H9 (cell line): ENCODE measurements around the gene SDHAF2. TPM values are rescaled to one million over a fixed set of nuclear protein-coding genes. Genes with fewer than 3 reads are reported as not detected.

ENCODE experiments used
- DNase-seq: peaks from one replicate; pipeline ENCODE4 v3.0.0-alpha.2; 2017
- H2AFZ ChIP-seq: one replicate; pipeline ENCODE4 v1.6.1; 2013; ENCODE audit warnings: mild to moderate bottlenecking, low read length, control low read depth, moderate library complexity
- H2AK5ac ChIP-seq: 2 replicates; pipeline ENCODE4 v1.6.1; 2013; ENCODE audit warnings: low read length, control low read depth, mixed read lengths; ENCODE audit not compliant: insufficient read length
- H2BK120ac ChIP-seq: one replicate; pipeline ENCODE4 v1.6.1; 2013; ENCODE audit warnings: low read depth, mild to moderate bottlenecking, low read length, control low read depth, inconsistent platforms; ENCODE audit not compliant: poor library complexity, severe bottlenecking
- H2BK12ac ChIP-seq: 2 replicates; pipeline ENCODE4 v1.6.1; 2013; ENCODE audit warnings: low read length, control low read depth, mixed read lengths, low read depth; ENCODE audit not compliant: insufficient read length
- H2BK15ac ChIP-seq: 2 replicates; pipeline ENCODE4 v1.6.1; 2013; ENCODE audit warnings: low read depth, low read length, control low read depth
- H2BK20ac ChIP-seq: one replicate; pipeline ENCODE4 v1.6.1; 2013; ENCODE audit warnings: low read depth, mild to moderate bottlenecking, low read length, control low read depth, inconsistent platforms; ENCODE audit not compliant: poor library complexity, severe bottlenecking
- H2BK5ac ChIP-seq: 2 replicates; pipeline ENCODE4 v1.6.1; 2013; ENCODE audit warnings: low read length, control low read depth, mixed read lengths; ENCODE audit not compliant: insufficient read length
- H3K14ac ChIP-seq: 2 replicates; pipeline ENCODE4 v1.6.1; 2013; ENCODE audit warnings: low read length, control low read depth; ENCODE audit not compliant: insufficient read depth
- H3K18ac ChIP-seq: 2 replicates; pipeline ENCODE4 v1.6.1; 2013; ENCODE audit warnings: low read depth, mild to moderate bottlenecking, mixed read lengths, low read length, control low read depth; ENCODE audit not compliant: insufficient read length
- H3K23ac ChIP-seq: 2 replicates; pipeline ENCODE4 v1.6.1; 2013; ENCODE audit warnings: low read length, control low read depth, mixed read lengths, low read depth; ENCODE audit not compliant: insufficient read length
- H3K23me2 ChIP-seq: 2 replicates; pipeline ENCODE4 v1.6.1; 2013; ENCODE audit warnings: low read depth, mild to moderate bottlenecking, mixed read lengths, low read length, control low read depth; ENCODE audit not compliant: insufficient read length, poor library complexity, severe bottlenecking
- H3K27ac ChIP-seq: 2 replicates; pipeline ENCODE4 v1.5.1; 2013; ENCODE audit warnings: low read length, control low read depth, mixed read lengths, low read depth; ENCODE audit not compliant: insufficient read length
- H3K27me3 ChIP-seq: 2 replicates; pipeline ENCODE4 v1.6.1; 2013; ENCODE audit warnings: low read length, control low read depth, inconsistent platforms; ENCODE audit not compliant: insufficient read depth
- H3K4ac ChIP-seq: 2 replicates; pipeline ENCODE4 v1.6.1; 2013; ENCODE audit warnings: low read depth, mild to moderate bottlenecking, control low read depth, inconsistent platforms, low read length, moderate library complexity
- H3K4me1 ChIP-seq: 2 replicates; pipeline ENCODE4 v1.6.1; 2013; ENCODE audit warnings: low read length, control low read depth, inconsistent platforms; ENCODE audit not compliant: insufficient read depth
- H3K4me2 ChIP-seq: 2 replicates; pipeline ENCODE4 v1.6.1; 2013; ENCODE audit warnings: low read length, control low read depth, mixed read lengths; ENCODE audit not compliant: insufficient read length, insufficient read depth
- H3K56ac ChIP-seq: 2 replicates; pipeline ENCODE4 v1.6.1; 2013; ENCODE audit warnings: low read depth, mild to moderate bottlenecking, mixed read lengths, low read length, control low read depth; ENCODE audit not compliant: insufficient read length
- H3K79me1 ChIP-seq: 2 replicates; pipeline ENCODE4 v1.6.1; 2013; ENCODE audit warnings: low read depth, mild to moderate bottlenecking, moderate library complexity, low read length, control low read depth, inconsistent platforms; ENCODE audit not compliant: insufficient read depth, poor library complexity, severe bottlenecking
- H3K79me2 ChIP-seq: 2 replicates; pipeline ENCODE4 v1.6.1; 2013; ENCODE audit warnings: low read length, control low read depth, inconsistent platforms; ENCODE audit not compliant: insufficient read depth
- H3K9ac ChIP-seq: 2 replicates; pipeline ENCODE4 v1.6.1; 2013; ENCODE audit warnings: low read length, control low read depth, mixed read lengths; ENCODE audit not compliant: insufficient read length; ENCODE audit errors: extremely low read depth
- H3K9me3 ChIP-seq: one replicate; pipeline ENCODE4 v1.6.1; 2013; ENCODE audit warnings: low read depth, low read length, inconsistent platforms; ENCODE audit not compliant: control insufficient read depth
- H3T11ph ChIP-seq: one replicate; pipeline ENCODE4 v1.6.1; 2013; ENCODE audit warnings: mild to moderate bottlenecking, low read length, control low read depth, inconsistent platforms
- H4K20me1 ChIP-seq: one replicate; pipeline ENCODE4 v1.6.1; 2013; ENCODE audit not compliant: control insufficient read depth, insufficient read length, insufficient read depth
- H4K5ac ChIP-seq: 2 replicates; pipeline ENCODE4 v1.6.1; 2013; ENCODE audit warnings: low read depth, mild to moderate bottlenecking, mixed read lengths, low read length, control low read depth; ENCODE audit not compliant: insufficient read length
- H4K8ac ChIP-seq: replicated peaks from 2 replicates; pipeline ENCODE4 v1.6.1; 2013; ENCODE audit warnings: low read length, control low read depth, mixed read lengths, low read depth; ENCODE audit not compliant: insufficient read length
- H4K91ac ChIP-seq: 2 replicates; pipeline ENCODE4 v1.6.1; 2013; ENCODE audit warnings: low read depth, mild to moderate bottlenecking, moderate library complexity, mixed read lengths, low read length, control low read depth; ENCODE audit not compliant: insufficient read length
- H3K27ac Mint-ChIP-seq, 3 experiments: 2 replicates in 2 of 3; 3 replicates in 1 of 3; pipeline ENCODE4 v1.8.0; 2020 to 2021; ENCODE audit warnings: mixed read lengths in 3 of 3, mild to moderate bottlenecking in 1 of 3, moderate library complexity in 1 of 3
- H3K27me3 Mint-ChIP-seq: 2 replicates; pipeline ENCODE4 v1.8.0; 2021; ENCODE audit warnings: low read depth, mild to moderate bottlenecking, moderate library complexity, mixed read lengths
- H3K36me3 Mint-ChIP-seq, 3 experiments: 2 replicates in 2 of 3; 3 replicates in 1 of 3; pipeline ENCODE4 v1.8.0; 2020 to 2021; ENCODE audit warnings: low read depth in 3 of 3, mixed read lengths in 3 of 3; ENCODE audit not compliant: insufficient read depth in 1 of 3
- H3K4me1 Mint-ChIP-seq, 2 experiments: 2 replicates each; pipeline ENCODE4 v1.8.0; 2020; ENCODE audit warnings: mixed read lengths in 2 of 2
- H3K4me3 Mint-ChIP-seq, 2 experiments: 2 replicates in 1 of 2; 3 replicates in 1 of 2; pipeline ENCODE4 v1.8.0; 2020 to 2021; ENCODE audit warnings: mild to moderate bottlenecking in 2 of 2, mixed read lengths in 2 of 2, moderate library complexity in 1 of 2
- H3K9me3 Mint-ChIP-seq, 2 experiments: 2 replicates in 1 of 2; 3 replicates in 1 of 2; pipeline ENCODE4 v1.8.0; 2020; ENCODE audit warnings: mild to moderate bottlenecking in 2 of 2, mixed read lengths in 2 of 2, moderate library complexity in 1 of 2
- CTCF ChIP-seq: fragments of 200-600 bp; sonication (generic); conservative IDR thresholded peaks from 3 replicates; pipeline ENCODE4 v1.8.0; 2021; ENCODE audit warnings: antibody characterized with exemption, mild to moderate bottlenecking
- WGBS: extraction: QIAGEN DNeasy Blood & Tissue Kit; methylation state at CpG from one replicate; pipeline ENCODE4 v1.1.7; 2013; ENCODE audit warnings: missing lambda C conversion rate, low lambda C conversion rate, mixed read lengths; ENCODE audit not compliant: insufficient read length; ENCODE audit errors: extremely low coverage; 5-methylcytosine and 5-hydroxymethylcytosine counted together
- total RNA-seq: library from RNA; stranded (reverse); gene quantifications from 2 replicates; pipeline ENCODE4 v1.2.1, GENCODE V29; 2021

SDHAF2 gene
- total RNA-seq, 1 experiment from 2014 or later = 41.8 TPM

GRCh38 chr11:61482513-61482912, 52.6 kb downstream of the SDHAF2 start:
- H3K79me1 ChIP-seq = no peaks in the 10 kb centered on the region
- peaks cover 16% of the 10 kb centered on the region for H3K27me3 Mint-ChIP-seq
- no peak overlapping the region for H3K27ac Mint-ChIP-seq
- peaks cover 20 to 41% of the 10 kb centered on the region in 2 experiments for H3K4me1 Mint-ChIP-seq
- no peak overlapping the region for H4K5ac ChIP-seq
- peaks cover 3 to 5% (median 4%) of the 10 kb centered on the region in 3 experiments; a peak in 5 of 7 replicates for H3K36me3 Mint-ChIP-seq
- no peak overlapping the region for H4K91ac ChIP-seq
- H4K20me1 ChIP-seq = no peaks in the 10 kb centered on the region
- H3K27ac ChIP-seq = no peak overlapping the region
- no CpG with 5 or more reads among the region's 7 CpGs for WGBS
- no peak overlapping the region for H2AK5ac ChIP-seq
- H3K4me1 ChIP-seq = no peaks in the 10 kb centered on the region
- no peak overlapping the region for H2BK15ac ChIP-seq
- DNase-seq = peak; percentile 89
- no peaks in the 10 kb centered on the region for H3K9me3 ChIP-seq
- H3K4me2 ChIP-seq = no peak overlapping the region
- H3K23ac ChIP-seq = no peak overlapping the region
- H3K79me2 ChIP-seq = no peaks in the 10 kb centered on the region
- H2BK12ac ChIP-seq = no peak overlapping the region
- H2BK20ac ChIP-seq = no peak overlapping the region
- H3K23me2 ChIP-seq = no peaks in the 10 kb centered on the region
- TF ChIP-seq CTCF = peak; percentile 89
- H2BK120ac ChIP-seq = no peak overlapping the region
- H3K4me3 Mint-ChIP-seq = no peak overlapping the region
- H3K4ac ChIP-seq = no peak overlapping the region
- no peak overlapping the region for H4K8ac ChIP-seq
- H3K14ac ChIP-seq = no peak overlapping the region
- no peaks in the 10 kb centered on the region; a peak in 1 of 5 replicates for H3K9me3 Mint-ChIP-seq
- no peak overlapping the region for H2AFZ ChIP-seq
- no peak overlapping the region for H3T11ph ChIP-seq
- no peaks in the 10 kb centered on the region for H3K27me3 ChIP-seq
- H3K56ac ChIP-seq = no peak overlapping the region
- H2BK5ac ChIP-seq = no peak overlapping the region
- no peak overlapping the region for H3K9ac ChIP-seq
- no peak overlapping the region for H3K18ac ChIP-seq
